ENCODE measurements around the gene BLOC1S6.

DNA sequence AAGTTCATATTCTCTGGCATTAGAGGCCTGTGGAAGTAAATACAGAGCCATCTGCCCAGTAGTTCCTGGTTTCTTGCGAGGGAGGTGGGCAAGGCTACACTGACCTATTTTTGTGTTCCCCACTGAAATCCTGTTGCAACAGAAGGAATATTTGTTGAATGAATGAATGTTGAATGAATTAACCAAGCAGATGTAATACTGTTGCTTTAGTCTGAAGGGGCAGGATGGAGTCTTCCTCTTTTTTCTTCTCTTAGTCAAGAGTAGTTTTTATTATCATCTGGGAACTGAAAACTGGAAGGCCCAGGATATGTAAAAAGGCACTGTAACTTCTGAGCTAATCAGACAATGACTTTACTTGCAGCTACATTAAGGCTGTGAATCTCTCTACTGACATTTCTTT is 17.1 kb downstream of the BLOC1S6 start:
- TF ChIP-seq, protein P1, sequence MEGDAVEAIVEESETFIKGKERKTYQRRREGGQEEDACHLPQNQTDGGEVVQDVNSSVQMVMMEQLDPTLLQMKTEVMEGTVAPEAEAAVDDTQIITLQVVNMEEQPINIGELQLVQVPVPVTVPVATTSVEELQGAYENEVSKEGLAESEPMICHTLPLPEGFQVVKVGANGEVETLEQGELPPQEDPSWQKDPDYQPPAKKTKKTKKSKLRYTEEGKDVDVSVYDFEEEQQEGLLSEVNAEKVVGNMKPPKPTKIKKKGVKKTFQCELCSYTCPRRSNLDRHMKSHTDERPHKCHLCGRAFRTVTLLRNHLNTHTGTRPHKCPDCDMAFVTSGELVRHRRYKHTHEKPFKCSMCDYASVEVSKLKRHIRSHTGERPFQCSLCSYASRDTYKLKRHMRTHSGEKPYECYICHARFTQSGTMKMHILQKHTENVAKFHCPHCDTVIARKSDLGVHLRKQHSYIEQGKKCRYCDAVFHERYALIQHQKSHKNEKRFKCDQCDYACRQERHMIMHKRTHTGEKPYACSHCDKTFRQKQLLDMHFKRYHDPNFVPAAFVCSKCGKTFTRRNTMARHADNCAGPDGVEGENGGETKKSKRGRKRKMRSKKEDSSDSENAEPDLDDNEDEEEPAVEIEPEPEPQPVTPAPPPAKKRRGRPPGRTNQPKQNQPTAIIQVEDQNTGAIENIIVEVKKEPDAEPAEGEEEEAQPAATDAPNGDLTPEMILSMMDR (IDR thresholded peaks at IDR 0.05; ENCODE audit: low read depth, low read length, poor library complexity, severe bottlenecking) = no peak
- no peak for TF ChIP-seq EZH2phosphoT487 (IDR thresholded peaks at IDR 0.05; ENCODE audit: borderline replicate concordance, low read length)
